HG02870 (cell line): ENCODE results near the gene SPRR2A.
"Not testable (repeated sequence)": the region's sequence is repeated elsewhere in the genome, so short reads cannot be mapped to it uniquely, and the experiment has no call there.

Experiments used
- ATAC-seq: cut with Tn5 transposase; IDR thresholded peaks from one replicate; pipeline ENCODE4 v1.9.1; 2021; ENCODE audit warnings: mild to moderate bottlenecking, moderate library complexity; ENCODE audit not compliant: unreplicated experiment

SPRR2A gene

GRCh38 chr1:153028766-153029165 is 28.5 kb downstream of the SPRR2A start:
- ATAC-seq: no peak

GRCh38 chr1:153025797-153026196 is 31.5 kb downstream of the SPRR2A start:
- ATAC-seq: no peak

GRCh38 chr1:153024413-153024812 is 32.9 kb downstream of the SPRR2A start:
- ATAC-seq: no peak

- ATAC-seq: no peak
Measured at GRCh38 chr1:153023109-153023508, 34.2 kb downstream of the SPRR2A start.

- not testable (repeated sequence) for ATAC-seq
Measured at GRCh38 chr1:153022340-153022739, 35.0 kb downstream of the SPRR2A start.

GRCh38 chr1:153021829-153022228 is 35.5 kb downstream of the SPRR2A start:
- ATAC-seq: not testable (repeated sequence)

GRCh38 chr1:153011235-153011758 is 46.0 kb downstream of the SPRR2A start:
- not testable (repeated sequence) for ATAC-seq
